Retinal pigment epithelial cell (primary cell): ENCODE data around the gene CASP10.
"Not testable (repeated sequence)": the region's sequence is repeated elsewhere in the genome, so short reads cannot be mapped to it uniquely, and the experiment has no call there.

Source experiments
- DNase-seq: peaks from one replicate; pipeline ENCODE4 v3.0.0-alpha.2; 2010; ENCODE audit warnings: low read depth
- H3K4me3 ChIP-seq: 2 replicates; pipeline ENCODE4 v1.5.1; 2011; ENCODE audit warnings: mild to moderate bottlenecking, low read length, control low read depth, moderate library complexity
- TF ChIP-seq, protein P1 (sequence below): conservative IDR thresholded peaks from 2 replicates; pipeline ENCODE4 v1.5.1; 2011; ENCODE audit warnings: low read depth, low read length, control low read depth, inconsistent platforms

CASP10 gene

DNA sequence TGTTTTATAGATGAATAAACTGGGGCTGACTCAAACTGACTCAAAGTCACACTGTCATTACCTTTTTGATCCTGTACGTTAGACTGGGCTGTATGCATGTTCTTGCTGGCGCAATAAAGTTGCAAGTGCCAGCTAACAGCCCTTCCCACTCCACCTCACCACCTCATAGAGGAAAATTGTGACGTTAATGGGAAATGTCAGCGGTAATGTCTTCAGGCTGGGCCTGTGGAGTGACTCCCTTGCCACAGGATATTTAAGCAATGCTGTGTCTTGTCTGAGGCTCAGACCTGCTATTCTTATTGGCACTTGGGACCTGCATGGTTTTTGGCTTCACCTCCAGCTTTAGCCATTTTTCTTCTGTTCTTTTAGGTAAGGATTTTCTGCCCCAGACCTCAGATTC lies 25.2 kb upstream of the CASP10 start:
- no peak for DNase-seq

DNA sequence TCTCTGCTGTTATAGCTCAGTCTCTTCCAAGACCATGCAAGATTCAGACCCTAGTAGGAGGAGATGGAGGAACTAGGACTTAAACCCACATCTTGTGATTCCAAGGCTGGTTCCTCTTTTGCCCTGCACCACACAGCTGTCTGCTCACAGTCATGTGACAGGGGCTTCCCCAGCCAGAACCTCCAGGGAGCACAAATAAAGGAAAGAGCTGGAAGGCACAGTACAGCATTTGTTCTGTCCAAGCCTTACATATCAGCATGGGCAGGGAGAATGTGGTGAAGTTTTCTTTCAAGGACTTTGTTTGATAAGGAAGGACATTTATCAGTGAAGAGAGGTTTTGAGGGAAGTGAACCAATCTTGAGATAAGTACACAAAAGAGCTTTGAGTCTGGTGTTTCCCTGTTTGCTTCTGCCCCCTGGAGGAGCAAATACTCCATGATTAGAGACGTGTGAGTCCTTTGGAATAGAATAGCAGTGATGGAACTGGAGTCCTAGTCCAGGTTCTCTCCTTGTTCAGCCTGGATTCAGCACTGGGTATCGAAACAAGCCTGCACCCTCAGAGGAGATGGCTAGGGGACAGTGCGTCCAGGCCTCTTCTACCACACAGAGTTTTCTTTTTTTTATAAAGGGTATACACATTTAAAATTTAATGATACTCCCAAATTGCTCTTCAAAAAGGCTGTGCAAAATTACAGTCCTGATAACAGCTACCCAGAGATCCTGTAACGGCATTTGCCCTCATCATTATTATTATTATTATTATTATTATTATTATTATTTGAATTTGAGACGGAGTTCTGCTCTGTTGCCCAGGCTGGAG lies 24.6 kb upstream of the CASP10 start:
- TF ChIP-seq, protein P1, sequence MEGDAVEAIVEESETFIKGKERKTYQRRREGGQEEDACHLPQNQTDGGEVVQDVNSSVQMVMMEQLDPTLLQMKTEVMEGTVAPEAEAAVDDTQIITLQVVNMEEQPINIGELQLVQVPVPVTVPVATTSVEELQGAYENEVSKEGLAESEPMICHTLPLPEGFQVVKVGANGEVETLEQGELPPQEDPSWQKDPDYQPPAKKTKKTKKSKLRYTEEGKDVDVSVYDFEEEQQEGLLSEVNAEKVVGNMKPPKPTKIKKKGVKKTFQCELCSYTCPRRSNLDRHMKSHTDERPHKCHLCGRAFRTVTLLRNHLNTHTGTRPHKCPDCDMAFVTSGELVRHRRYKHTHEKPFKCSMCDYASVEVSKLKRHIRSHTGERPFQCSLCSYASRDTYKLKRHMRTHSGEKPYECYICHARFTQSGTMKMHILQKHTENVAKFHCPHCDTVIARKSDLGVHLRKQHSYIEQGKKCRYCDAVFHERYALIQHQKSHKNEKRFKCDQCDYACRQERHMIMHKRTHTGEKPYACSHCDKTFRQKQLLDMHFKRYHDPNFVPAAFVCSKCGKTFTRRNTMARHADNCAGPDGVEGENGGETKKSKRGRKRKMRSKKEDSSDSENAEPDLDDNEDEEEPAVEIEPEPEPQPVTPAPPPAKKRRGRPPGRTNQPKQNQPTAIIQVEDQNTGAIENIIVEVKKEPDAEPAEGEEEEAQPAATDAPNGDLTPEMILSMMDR = peak; percentile 80
- peak; percentile 62 for DNase-seq
- no peak overlapping the region for H3K4me3 ChIP-seq

More for the DNA sequence above, 25.2 kb upstream of the CASP10 start:
- H3K4me3 ChIP-seq = no peak overlapping the region
- TF ChIP-seq, protein P1 = no peak

- no peak for DNase-seq
- TF ChIP-seq, protein P1 = no peak
- no peak overlapping the region for H3K4me3 ChIP-seq
Observed at GRCh38 chr2:201164166-201164565, 18.8 kb upstream of the CASP10 start.

DNA sequence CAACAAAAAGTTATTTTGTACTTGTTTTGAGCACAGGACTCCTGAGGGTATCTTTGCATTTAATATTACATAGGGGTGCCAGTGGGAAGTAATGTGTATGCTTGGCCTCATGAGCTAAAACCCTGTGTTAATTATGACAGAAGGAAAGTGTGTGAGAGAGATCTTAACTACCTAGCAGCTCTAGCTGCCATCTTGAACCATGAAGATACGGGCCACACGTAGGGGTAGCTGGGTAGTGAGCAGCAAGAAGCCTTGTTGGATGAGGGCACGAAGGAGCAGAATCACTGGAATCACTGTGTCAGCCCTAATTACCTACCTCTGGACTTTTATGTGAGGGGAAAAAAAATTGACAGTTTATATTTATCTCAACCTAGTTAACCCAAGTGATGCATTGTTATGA lies 15.4 kb upstream of the CASP10 start:
- DNase-seq = no peak
- H3K4me3 ChIP-seq = no peak overlapping the region
- TF ChIP-seq, protein P1 = no peak

GRCh38 chr2:201168496-201168895 lies 14.4 kb upstream of the CASP10 start:
- not testable (repeated sequence) for DNase-seq, H3K4me3 ChIP-seq

GRCh38 chr2:201171259-201171814 lies 11.6 kb upstream of the CASP10 start:
- TF ChIP-seq, protein P1 = no peak
- no peak overlapping the region for H3K4me3 ChIP-seq
- DNase-seq = no peak

- no peak for DNase-seq
- no peak overlapping the region for H3K4me3 ChIP-seq
- TF ChIP-seq, protein P1 = no peak
Observed at GRCh38 chr2:201172279-201172678, 10.7 kb upstream of the CASP10 start.
